Medulla oblongata (tissue), 1 donor: Measurements from ENCODE around the gene CLMP.
"Not testable (repeated sequence)": the region's sequence is repeated elsewhere in the genome, so short reads cannot be mapped to it uniquely, and the experiment has no call there.

Experiments used
- DNase-seq: peaks from one replicate; pipeline ENCODE4 v3.0.0-alpha.2; 2015; ENCODE audit errors: extremely low spot score

The CLMP gene

DNA sequence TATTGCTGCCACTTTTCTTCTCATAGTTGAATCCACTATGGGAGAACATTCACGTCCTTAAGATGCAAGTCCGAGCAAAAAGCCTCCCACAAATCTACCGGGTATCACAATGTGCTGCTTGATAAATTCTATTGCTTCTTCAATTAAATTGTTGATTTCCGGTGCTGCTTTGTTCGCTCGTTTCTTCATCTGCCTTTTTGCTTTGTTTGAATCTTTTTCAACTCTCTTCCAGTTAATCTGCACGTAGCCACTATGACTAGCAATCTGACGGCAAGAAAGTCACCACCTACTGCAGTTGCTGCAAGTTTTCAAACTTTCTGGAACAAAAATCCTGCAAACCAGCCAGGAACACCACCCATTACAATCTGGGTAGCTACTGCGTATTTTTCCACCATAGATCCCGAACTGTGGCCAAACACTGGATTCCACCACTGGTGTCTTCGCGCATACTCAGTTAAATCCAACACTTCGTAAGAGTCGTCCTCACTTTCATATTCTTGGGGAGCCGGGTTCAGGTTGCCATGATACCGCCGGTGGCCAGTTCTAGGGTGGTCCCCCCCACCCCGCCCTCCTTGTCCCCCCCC, 59.1 kb downstream of the CLMP start:
- no peak for DNase-seq

GRCh38 chr11:123132881-123133280, 62.2 kb downstream of the CLMP start:
- no peak for DNase-seq

DNA sequence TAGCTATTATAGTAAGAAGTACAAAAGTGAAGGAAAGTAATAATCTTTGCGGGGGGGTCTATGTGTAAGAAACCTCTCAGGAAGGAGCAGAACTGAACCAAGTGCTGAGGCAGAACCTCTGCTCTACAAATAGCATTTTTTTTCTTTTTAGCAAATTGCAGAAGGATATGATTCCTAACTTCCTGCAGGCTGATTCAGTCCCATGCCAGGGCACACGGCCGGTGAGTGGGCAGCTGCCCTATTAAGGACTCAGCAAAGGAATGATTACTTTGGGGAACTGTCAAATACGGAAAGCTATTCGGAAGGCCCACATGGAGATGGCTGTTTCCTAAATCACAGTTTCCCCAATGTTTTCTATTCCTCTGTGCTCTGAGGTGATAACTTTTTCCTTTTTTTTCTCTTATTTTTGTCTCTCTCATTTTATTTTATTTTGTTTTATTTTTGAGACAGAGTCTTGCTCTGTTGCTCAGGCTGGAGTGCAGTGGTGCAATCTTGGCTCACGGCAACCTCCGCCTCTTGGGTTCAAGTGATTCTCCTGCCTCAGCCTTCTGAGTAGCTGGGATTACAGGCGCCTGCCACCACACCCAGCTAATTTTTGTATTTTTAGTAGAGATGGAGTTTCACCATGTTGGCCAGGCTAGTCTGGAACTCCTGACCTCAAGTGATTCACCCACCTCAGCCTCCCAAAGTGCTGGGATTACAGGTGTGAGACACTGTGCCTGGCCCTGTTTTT, 62.8 kb downstream of the CLMP start:
- DNase-seq, result not testable (repeated sequence)

DNA sequence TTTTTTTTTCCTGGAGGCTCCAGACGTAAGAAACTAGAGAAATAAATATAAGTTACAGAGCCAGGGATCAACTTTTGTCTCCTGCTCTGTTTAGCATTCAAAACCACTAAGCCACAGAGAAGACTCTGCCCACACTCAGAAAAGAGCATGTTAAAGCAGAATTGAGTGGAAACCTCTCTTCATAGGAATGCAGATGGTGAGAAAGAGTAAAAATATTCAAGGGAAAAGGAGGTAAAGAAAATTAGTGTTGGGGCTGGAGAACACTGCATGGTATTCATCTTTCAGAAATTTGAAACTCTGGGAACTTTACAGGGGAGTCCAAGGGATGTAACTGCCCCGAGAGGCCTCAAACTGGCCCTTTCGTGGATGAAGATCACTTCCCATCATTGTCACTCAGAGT, 65.1 kb downstream of the CLMP start:
- no peak for DNase-seq

DNA sequence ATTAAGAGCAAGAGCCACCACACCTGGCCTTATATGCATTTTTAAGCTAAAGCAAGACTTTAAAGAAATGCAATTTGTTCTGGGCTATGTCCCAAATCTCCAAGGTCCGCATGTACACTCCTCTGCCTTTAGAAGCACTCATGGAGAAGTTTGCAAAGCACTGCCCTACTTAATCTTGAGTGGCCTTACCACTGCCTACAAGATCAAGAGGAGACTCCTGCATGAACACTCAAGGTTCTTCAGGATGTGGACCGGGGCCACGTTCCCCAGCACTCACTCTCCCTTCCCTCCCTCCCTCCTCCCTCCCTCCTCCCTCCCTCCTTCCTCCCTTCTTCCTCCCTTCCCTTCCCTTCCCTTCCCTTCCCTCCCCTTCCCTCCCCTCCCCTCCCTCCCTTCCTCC, 69.9 kb downstream of the CLMP start:
- no peak for DNase-seq

DNA sequence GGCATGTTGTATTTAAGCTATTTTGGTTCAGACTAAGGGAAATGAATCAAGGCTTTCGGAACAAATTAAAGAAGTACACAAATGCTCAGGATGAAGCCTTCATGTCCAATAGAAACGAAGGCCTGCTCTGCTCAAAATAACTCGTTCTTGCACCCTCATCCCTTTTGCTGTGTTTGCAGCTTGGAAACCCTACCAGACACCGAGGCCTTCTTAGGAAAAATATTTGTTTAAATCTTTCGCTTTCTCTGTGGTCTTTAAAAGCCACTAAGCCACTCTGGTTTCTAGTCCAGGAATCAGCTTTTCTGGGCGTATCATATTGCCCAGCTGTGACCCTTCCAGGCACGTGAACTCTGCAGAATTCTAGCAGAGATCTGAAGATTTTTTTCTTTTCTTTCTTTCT, 72.2 kb downstream of the CLMP start:
- no peak for DNase-seq

DNA sequence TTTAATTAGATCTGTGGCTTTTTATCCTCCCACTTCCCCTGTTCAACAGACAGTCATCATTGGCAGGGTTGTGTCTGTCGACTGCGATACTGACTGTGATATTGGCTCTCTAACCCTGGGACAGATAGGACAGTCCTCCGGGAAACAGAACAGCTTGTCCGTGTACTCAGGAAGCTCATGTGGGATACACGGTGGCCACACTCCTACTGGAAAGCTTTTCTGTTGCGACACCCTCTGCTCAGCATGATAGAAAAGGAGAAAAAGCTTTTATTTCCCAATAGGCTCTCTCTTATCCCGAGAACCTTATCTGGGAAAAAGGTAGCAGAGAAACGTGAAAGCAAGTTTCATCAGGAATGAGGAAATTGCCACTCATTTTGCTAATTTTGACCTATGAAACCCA, 72.7 kb downstream of the CLMP start:
- DNase-seq, result no peak

GRCh38 chr11:123116486-123116885, 78.6 kb downstream of the CLMP start:
- DNase-seq, result no peak

DNA sequence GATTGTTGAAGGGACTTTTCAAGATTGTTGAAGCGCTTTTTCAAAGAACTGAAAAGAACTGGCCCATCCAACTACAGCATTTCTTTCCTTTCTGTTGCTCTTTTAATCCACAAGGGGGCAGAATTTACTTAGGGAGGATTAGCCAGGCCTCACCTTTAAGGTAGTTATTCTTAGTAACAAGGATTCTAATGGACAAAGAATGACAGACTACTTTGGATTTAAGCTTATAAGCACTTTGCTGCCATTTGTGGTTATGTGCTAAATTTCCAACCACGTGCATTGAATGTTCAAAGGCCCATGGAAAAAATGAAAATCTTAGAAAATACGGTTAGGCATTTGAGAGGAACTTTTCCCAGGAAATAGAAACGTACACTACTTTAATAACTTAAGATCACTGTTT, 83.6 kb downstream of the CLMP start:
- DNase-seq, result peak; percentile 58

GRCh38 chr11:123110397-123110796, 84.7 kb downstream of the CLMP start:
- no peak for DNase-seq

DNA sequence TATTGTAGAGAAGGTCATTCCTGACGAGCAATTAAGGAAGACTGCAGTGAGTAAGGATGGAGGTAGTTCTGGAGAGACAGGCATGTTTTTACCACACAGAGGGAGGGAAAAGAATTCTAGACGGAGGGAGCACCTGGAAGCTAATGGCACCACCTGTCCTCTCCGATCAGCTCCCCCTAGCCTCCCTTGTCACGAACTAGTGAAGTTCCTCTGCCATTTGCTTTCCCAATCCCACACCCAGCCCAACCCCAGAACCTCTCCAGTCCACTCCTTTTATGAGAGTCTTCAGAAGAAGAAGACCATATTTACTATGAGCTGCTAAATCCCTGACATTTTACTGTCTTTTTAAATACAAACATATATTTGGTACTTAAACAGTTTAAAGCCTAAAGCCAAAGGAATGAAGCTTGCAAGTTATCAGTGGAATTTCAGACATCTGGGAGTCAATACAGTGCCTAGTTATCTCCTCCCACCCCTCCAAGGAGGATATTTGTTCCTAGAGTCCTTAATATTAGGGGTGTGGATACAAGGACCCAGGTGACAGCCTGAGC, 87.0 kb downstream of the CLMP start:
- no peak for DNase-seq

DNA sequence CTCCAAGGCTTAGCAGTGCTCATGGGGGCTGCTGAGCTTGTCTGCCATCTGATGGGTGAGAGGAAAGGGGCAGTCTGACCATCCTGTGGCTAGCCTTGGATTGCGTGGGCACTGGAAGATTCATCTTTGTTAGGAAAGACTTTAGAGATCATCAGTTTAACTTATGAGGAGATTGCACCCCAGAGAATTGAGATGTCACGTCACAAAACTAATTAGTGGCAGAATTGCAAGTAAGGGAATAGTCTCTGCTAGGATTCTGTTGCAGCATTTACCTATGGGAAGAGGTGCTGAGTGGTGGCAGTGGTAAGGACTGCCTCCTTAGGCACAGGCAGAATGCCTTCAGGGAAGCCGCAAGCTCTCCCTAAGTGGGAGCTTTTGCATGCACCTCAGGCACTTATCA, 90.4 kb downstream of the CLMP start:
- DNase-seq, result no peak

DNA sequence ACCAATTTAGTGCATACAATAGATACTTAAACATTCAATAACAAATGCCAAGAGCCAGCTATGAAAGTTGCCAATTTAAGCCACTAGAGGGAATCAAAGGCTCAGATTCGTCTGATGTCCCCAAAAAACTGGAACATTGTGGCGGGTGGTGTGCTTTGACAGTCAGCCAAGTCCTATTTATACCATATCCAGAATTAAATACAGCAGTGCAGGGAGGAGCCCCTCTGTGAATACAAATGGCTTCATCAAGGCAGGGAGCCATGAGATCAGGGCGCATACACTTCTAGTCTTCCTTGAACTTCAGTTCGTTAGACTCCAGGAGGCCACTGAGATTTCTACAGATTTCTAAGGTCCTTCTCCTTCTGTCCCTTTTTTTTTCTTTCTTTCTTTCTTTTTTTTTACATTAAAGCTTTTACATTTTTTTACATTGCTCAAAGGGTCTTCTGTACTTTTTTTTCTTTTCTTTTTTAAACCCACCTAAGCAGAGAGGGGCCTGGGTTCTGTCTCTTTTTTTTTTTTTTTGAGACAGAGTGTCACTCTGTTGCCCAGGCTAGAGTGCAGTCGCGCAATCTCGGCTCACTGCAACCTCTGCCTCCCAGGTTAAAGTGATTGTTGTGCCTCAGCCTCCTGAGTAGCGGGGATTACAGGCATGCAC, 91.6 kb downstream of the CLMP start:
- peak; percentile 90 for DNase-seq

GRCh38 chr11:123100379-123101085, 94.5 kb downstream of the CLMP start:
- peak; percentile 31 for DNase-seq

DNA sequence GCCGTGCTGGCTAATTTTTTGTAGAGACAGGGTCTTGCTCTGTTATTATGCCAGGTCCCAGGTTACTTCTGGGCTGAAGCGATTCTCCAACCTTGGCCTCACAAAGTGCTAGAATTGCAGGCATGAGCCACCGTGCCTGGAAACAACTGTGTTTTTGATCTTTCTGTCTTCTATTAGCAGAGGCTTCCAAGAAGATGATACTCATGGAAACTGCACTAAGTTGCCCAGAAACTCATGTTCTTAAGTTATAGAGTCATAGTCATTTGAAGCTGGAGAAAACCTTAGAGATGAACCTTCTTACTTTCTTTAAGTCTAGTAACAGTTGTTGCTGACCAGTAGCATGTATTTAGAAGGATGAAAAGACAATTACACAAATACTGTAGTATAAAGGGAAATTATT, 96.1 kb downstream of the CLMP start:
- DNase-seq, result no peak

DNA sequence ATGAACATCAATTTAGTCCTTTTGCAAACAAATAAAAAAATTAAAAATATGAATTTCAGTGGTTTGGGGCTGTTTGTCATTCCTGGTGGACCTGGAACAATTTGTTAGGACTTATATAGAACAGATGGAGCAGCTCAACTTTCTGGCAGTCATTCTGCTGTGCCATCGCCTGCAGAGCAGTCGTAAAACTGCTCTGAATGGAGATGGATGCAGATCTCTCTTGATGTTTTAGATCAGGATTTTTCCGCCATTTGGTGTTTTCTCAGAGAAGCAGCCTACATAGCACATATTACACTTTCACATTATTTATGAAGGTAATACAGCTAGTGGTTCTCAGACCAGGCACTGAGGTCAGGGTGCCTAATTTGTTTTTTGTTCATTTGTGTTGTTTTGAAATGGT, 101.3 kb downstream of the CLMP start:
- DNase-seq, result no peak

GRCh38 chr11:123091506-123091905, 103.5 kb downstream of the CLMP start:
- DNase-seq, result no peak

DNA sequence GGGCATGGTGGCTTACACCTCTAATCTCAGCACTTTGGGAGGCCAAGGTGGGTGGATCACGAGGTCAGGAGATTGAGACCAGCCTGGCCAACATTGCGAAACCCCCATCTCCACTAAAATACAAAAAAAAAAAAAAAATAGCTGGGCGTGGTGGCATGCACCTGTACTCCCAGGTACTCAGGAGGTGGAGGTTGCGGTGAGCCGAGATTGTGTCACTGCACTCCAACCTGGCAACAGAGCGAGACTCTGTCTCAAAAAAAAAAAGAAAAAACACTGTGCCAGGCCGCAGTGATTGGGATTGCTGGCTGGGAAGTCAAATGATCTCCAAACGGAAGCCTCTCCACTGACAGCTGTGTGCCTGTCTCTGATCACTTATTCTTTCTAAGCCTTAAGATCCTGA, 104.9 kb downstream of the CLMP start:
- DNase-seq, result not testable (repeated sequence)

DNA sequence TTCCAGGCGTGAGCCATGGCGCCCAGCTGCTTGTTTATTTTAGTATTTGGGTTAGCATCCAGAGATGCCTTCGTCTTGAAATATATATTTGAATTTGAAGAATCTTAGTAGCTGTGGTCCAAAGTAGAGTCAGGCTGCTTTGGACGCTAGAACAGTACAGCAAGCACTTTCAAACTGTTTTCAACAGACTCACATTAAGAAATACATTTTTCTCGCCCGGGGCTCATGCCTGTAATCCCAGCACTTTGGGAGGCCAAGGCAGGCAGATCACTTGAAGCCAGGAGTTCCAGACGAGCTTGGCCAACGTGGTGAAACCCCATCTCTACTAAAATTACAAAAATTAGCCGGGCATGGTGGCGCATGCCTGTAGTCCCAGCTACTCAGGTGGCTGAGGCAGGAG, 106.2 kb downstream of the CLMP start:
- DNase-seq, result not testable (repeated sequence)

GRCh38 chr11:123087657-123088056, 107.4 kb downstream of the CLMP start:
- DNase-seq, result not testable (repeated sequence)

DNA sequence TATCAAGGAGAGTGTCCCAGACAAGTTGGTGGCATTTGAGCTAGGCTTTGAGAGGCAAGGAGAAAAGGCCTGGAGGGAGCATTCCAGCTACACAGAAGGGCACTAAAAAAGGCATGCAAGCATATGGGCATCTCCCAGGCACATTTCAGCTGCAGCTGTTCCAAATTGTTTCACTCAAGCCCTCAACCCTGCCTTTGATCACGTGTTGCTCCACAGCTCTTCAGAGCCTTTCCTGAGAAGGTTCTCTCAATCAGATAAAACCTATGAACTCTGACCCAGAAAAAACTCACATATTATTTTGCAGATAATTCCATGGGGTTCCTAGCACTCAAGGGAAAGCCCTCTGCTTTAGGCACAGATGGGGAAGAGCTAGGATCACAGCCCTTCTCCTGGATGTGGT, 108.7 kb downstream of the CLMP start:
- no peak for DNase-seq

GRCh38 chr11:123085497-123085896, 109.6 kb downstream of the CLMP start:
- DNase-seq, result no peak
